Ammon's horn (tissue), 1 donor: Measurements from ENCODE around the gene FAM210B.
"Not testable (repeated sequence)": the region's sequence is repeated elsewhere in the genome, so short reads cannot be mapped to it uniquely, and the experiment has no call there.

ENCODE experiments used
- DNase-seq: peaks from one replicate; pipeline ENCODE4 v3.0.0-alpha.2; 2016; ENCODE audit warnings: low spot score

FAM210B gene

DNA sequence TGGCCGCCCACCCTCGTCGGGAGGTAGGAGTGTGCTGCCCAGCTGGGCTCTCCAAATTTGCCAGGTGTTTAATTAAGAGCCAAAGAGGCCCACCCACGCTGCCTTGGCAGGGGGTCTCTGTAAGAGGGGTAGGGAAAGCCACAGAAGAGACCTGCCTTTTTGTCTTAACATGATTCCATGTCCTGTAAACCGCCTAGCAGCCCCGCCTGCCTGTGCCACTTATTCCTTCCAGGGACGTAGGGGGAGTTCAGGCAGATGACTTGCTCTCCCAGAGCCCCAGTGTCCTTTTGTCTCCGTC is 2.1 kb downstream of the FAM210B start:
- DNase-seq: no peak

DNA sequence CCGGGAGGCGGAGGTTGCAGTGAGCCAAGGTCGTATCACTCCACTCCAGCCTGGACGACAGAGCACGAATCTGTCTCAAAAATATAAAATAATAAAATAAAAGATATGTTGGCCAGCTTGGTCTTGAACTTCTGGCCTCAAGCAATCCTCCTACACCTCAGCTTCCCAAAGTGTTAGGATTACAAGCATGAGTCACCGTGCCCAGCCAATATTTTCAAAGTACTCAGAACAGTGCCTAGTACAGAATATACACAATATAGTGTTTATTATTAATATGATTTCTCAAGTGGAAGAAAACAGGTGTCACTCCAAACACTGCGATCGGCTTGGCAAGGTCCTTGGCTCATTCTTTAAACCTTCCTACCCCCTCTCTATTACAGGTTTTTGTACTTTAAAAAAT is 3.1 kb downstream of the FAM210B start:
- DNase-seq: no peak

DNA sequence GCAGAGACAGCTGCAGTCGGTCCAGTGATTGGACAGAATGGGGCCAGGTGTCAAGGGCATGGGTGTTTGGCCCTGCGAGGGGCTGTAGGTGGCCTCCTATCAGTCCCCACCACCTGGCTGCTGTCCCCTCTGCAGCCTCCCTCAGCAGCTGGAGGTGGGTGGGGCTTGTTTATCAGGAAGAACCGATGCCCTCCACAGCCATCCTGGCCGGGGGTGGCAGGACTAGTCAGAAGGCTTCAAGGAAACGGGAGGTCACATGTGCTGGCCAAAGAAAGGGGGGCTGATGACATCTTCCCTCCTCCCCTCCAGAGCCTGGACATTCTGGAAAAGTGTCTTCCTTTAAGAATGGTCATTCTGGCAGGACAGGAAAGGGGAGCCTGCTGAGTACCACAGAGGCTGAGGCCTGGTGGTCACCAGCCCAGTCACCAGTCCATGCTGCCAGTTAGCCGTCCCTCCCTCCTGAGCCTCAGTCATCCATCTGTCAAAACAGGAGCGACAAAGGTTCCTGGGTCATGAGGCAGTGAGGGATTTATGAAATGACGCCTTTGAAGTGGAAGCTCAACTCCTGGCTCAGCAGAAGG is 4.1 kb downstream of the FAM210B start:
- DNase-seq: no peak

DNA sequence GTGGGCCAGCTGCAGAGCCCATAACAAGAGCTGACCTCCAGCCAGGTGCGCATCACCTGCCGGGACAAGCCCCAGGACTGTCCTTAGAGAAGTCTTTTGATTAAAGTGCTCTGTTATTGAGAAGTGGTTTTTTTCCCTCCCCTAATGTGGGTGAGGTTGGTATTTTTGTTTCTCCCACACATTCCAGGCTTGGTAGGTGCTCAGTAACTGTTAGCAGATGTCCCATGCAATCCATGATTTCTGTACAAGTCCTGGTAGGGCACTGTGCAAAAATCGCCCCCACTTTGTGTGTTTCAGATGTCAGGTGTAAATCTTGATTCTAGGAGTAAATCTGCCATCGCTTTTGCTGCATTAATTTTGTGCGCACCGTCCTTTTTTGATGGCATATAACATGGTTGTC is 4.7 kb downstream of the FAM210B start:
- DNase-seq: peak; percentile 50

DNA sequence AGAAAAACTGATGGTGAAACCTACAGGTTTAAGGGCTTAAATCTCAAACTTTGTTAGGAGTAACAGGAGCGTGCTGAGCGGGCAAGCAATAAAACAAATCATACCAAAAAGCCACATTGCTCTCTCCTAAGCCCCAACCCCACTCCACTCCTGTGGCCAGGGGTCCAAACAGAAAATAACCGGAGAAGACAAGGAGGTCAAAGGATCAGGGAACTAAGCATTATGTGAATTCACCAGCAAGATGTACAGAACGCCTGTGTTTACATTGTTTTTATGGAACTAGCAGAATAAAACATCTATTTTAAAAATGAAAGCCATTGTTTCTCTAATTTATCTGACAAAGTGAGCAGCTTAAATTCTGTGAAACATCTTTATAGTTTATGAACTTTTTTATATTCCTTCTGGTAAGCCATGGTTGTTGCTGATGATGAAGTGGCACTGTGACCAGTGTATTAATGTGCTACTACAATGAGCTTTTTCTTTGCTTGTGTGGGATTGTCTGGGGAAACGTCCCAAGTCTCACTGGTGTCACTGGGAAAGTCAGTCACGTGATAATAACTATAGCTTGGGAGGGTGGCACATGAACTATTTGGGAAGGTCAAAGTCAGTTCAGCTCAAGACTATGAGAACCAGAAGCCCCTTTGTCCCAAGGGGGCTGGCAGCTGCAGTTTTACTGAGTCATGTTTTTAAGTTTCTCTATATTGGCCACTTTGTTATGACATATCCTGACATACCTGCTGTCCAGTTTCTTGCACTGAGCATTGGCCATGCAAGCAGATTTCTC is 9.8 kb downstream of the FAM210B start:
- DNase-seq: peak; percentile 67

DNA sequence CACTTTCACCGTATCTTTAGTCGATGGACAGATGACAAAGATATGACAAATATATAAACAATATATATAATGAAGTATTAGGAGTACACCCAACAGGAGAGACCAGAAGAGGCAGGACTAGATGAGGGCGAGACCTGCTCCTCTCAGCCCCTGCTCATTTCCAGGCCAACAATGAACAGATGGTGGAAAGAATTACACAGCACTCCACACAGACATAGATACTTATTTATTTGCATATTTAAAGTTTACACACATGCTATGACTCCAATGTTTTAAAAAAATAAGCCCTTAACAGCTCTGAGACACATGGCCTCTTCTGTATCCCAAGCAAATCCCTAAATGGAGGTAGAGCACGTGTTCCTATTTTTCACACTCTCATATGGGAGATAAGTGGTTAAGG is 10.4 kb downstream of the FAM210B start:
- DNase-seq: no peak

DNA sequence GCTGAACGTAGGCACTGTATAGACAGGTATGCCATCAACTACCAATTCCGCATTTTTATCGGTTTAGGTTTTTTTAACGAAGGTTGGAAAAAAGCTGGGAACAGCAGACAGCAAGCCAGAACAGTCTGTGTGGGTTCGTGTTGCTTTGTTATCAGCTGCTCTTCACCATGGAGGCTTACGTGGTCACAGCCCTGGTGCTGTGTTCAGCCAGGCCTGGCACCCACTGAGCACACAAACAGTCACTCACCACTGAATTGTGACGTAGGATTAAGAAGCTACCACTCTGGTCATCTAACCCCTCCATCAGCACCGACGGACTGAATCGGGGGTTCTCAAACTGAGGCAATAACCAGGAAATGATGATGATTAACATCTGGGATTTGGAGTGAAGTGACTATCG is 13.2 kb downstream of the FAM210B start:
- peak; percentile 39 for DNase-seq

DNA sequence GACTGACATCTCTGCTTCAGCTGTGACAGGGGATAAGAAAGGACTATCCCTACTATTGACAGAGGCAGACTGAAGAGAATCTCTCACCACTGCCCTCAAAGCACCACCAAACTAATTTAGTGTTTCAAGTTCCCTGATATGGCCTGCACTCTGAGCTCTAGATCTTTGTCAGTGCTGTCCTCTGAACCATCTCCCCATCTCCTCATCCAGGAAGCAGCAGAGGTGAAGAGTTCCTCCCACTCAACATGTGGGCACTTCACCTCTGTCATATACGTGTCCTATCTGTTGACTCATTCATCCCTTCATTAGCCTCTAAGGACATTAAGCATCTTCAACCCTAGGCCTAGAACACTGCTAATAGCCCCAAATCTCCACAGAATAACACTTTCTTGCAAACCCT is 14.1 kb downstream of the FAM210B start:
- no peak for DNase-seq

DNA sequence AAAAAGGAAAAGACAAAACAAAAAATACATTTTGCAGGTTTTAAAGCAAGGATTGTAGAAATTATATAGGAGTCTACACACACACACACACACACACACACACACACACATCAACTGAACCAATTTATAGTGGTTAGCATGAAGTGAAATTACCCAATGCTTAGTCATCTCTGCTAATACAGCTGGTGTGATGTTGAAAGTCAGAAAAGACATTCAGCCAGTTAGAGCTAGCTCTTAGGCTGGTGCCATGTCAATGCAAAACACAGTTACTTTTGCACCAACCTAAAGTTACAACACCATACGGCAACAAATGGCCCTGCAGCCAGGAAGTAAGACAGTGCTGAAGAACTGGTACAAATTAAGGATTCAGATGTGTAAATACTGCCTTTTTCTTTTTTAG is 15.2 kb downstream of the FAM210B start:
- no peak for DNase-seq

DNA sequence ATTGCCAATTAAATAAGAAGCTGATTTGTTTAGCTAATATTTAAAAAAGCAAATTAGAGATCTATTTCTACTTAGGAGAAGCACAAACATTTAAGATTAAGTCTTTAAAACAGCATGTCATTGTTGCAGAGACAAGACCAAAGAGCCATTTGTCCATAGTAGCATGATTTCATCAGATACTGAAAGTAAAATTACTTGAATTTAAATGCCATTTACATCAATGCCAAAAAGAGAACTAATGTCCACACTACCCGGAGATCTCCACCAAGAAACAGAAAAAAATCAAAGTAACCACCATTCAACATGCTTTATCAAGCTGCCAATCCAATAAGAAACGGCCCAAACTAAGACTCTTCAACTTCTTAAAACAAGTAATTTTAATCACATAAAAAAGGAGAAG is 17.6 kb downstream of the FAM210B start:
- DNase-seq: no peak

DNA sequence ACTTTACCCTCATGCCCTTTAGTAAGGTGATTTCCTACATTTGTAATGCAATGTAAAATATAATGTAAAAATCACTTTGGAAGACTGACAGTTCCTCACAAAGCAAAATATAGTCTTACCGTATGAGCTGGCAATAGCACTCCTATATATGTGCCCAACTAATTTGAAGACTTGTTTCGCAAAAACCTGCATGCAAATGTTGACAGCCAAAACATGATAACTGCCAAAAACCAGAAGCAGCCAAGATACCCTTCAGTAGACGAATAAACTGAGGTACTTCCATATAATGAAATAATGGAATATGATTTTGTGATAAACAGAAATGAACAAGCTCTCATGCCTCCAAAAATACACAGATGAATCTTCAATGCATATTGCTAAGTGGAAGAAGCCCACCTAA is 19.6 kb downstream of the FAM210B start:
- DNase-seq: no peak

DNA sequence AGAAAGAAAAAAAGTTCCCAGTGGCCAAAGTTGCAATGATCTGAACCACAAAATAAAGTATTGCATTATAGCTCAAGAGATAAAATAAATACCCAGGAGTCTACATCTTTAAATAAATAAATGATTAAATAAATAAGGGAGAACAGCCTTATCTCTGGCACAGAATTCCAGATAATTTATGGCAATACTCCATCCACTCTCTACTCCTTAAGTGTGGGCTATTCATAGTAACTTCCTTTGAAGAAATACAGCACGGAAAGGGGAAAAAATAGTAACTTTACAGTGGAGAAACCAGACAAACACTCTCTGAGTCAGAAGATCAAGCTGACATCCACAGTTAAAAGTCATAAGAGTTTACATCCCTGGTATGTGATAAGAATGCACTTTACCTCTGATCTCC is 21.6 kb downstream of the FAM210B start:
- no peak for DNase-seq

DNA sequence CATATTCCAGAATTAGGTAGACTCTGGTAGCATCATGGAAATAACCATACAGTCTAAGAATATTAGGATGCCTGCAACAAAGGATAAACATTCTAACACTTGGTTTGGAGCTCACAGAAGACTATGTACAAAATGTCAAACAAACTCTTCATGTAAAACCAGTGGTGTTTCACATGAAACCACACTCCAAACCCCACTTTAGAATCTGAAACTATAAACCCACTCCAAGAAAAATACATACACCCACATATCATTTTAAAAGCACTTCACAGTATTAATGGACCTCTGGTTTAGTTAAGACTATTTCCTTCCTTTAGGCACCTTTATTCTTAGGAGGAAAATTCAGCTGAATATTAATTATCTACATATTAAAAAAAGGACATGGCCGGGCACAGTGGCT is 22.7 kb downstream of the FAM210B start:
- DNase-seq: no peak

DNA sequence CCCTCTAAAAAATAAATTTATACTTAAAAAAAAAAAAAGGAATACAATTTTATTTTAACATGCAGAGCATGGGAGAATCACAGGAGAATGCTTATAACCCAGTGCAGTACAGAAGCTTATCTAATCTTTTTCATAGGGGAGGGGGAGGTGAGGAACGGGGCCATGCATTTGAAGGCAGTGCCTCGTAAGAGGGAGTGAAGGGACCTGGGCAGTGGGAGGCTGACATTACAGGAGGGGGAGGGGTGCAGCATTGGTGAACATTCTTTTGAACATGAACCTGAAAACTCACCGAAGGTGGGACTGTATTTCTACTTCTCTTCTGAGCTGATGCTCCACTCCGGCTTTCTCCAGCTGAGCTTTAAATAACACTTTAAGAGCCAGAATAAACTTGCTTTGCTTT is 23.9 kb downstream of the FAM210B start:
- no peak for DNase-seq

DNA sequence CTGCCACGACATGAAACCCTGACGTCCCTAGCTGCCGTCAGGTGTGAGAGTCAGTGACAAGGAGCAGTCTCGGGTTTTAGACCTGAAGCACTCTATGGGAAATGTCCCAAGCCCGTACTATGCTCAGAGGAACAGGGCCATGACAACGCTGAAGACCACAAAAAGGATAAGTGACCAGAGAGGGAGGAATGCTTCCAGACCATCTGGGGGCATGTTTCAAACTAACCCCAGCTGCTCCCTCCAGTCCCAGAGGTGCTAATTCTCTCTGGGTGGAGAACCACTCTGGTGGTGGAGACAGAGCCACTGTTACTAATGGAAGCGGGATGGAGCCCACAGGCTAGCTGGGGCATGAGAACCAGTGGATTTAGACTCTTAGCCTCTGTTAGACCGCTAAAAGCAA is 24.6 kb downstream of the FAM210B start:
- no peak for DNase-seq

DNA sequence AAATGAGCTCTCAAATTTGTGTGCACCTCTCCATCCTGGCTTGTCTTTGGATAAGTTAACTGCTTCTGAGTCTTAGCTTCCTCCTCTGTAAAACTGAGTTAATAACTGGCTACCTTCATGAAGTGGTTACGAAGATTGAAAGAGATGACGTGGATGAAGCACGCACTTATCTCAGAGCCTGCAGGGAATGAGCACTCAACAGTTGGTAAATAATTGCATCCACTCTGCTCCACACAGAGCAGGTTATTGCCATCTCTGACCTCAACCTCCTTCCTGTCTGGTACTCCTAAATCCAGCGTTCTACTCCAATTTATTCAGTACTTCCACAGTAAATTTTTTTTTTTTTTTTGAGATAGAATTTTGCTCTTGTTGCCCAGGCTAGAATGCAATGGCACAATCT is 26.4 kb downstream of the FAM210B start:
- no peak for DNase-seq

DNA sequence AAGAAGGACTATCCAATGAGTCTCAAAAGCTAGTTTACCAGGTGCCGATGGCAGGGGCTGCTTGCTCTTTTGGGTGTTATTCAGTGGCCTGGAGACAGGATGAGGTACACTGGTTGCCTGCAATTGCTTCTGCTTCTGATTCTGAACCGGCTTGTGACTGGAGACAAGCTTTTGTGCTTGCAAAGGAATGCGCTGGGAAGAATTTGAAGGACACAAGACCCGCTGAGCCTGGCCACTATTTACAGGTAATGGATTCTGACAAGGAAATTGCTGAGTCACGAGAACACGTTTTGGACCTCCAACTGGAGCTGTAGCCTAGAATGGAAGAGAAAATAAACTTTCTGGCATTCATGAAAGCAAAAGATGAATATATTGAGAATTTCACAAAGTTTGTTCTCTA is 27.4 kb downstream of the FAM210B start:
- DNase-seq: no peak

DNA sequence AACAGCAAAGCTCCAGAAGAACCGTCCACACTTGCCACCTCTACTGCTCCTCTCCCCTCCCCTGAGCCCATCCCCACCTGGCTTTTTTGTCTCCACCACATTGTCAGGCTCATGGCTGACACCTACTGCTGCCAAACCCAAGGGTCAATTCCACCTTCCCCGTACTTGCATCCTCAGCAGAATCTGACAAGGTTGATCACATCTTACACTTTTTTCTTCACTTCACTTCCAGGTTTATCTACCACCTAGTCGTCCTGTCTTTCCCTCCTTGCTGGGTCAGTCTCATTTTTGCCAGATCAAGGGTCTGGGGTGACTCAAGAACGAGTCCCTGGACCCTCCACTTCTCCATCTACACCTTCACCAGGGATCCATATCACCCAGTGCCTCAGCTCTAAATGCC is 30.1 kb downstream of the FAM210B start:
- DNase-seq: no peak

DNA sequence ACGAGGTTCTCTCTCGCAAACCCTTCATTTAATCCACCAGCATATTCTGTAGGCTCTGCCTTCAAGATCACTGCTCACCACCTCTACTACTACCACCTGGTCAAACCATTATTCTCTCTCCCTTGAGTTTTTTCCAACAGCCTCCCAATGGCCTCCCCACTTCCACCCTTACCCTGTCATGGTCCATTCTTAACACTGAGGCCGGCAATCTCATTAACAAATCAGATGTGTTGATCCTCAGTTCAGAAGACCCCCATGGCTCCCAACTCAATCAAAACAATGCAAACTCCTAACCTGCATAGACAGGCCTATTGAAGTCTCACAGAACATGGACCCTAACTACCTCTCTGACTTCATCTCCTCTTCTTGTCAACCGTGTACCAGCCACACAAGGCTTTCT is 31.0 kb downstream of the FAM210B start:
- no peak for DNase-seq

DNA sequence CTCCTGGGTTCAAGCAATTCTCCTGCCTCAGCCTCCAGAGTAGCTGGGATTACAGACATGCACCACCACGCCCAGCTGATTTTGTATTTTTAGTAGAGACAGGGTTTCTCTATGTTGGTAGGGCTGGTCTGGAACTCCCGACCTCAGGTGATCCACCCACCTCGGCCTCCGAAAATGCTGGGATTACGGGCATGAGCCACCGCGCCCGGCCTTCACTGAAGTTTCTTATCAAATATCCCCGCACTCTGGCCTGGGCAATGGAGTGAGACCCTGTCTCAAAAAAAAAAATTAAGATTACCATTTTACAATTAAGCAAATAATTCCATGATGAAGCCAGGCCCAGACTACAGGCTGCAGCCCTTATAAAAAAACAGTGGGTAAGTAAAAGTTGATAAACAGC is 31.6 kb downstream of the FAM210B start:
- not testable (repeated sequence) for DNase-seq

DNA sequence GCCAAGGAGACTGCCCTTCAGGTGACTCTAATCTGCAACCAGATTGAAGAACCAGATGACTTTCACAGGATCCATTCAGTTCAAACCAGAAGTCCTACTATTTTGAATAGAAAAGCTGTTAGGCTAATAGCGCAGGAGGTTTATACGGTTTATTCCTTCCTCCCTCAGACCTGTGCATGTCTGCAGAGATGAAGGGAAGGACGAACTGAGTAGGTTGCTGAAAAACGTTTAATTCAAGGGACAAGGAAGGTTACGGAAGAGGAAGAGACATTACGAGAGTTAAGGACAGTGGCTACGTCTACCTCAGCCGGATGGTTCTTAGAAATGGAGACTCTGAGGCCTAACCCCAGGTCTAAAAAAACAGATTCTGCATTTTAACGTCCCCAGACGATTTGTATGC is 32.3 kb downstream of the FAM210B start:
- no peak for DNase-seq

DNA sequence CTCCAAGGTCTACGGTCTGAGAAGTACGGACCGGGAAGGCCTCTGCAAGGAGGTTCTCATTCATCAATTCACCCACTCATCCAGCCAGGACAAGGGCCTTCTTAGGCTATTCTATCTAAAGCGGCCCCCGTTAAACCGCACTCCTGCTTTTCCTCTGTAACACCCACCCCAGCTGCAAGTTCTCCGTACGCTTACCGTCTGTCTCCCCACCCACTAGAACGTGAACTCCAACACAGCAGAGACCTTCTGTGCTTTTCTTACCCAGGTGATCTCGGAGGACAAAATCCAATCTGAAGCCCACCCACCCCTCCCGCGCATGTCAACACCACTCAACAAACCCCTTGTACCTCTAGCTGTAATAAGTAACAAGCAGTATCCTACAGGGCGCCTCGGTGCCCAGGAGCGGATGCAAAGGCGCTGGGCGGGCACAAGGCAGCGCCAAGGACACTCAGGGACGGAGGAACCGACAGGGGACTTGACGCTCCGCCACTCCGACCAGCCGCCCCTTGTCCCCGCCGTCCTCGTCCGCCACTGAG is 32.9 kb downstream of the FAM210B start:
- DNase-seq: no peak

DNA sequence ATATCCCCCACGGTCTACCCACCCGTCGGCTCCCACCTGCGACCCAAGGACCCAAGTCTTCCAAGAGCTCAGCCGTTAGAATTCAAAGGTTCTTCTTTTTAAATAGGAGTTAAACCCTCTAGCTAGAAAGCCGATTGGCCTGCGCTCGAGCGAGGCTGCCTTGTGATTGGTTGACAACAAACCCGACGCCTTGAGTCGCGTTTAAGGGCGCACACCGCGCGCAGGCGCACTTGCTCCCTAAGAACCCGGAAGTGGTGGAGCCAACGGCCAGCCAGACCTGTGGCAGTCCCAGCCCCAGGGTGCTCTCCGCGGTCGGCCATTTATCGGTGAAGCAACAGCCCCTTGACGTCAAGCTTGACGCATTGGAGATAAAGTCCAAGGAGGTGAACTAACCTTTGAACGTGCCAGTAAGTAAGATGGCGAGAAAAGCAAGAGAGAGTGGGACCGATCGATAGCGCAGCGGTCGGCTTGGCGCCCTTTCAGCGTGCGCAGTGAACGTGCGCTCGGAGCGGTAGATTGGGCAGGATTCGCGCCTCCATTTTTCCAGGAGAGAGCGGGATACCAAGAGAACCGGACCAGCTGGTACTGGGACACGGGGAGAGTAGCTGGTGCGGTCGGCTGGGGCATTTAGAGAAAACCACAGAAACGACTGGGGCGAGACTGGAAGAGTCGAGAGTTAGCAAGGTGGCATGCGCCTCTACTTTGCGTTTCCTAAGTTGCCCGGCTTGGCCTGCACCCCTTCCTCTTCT is 33.5 kb downstream of the FAM210B start, which contains the start of the genes AURKA and CSTF1:
Gene AURKA, minus strand, starts transcription at position 84 of the 749 bp plus-strand sequence. CDS start 4,018 bp downstream, outside the sequence.
Gene CSTF1, plus strand, starts transcription at position 514 of the 749 bp plus-strand sequence. CDS start 2,908 bp downstream, outside the sequence.
- peak; percentile 99 for DNase-seq
